OCI-LY3 (cell line): ENCODE results near the gene PPP6R2.

Experiments
- H2AFZ ChIP-seq: fragments of 200-600, 300-600 bp; shearing (Covaris generic); 2 replicates; pipeline ENCODE4 v1.6.0; 2014; ENCODE audit warnings: antibody characterized with exemption, low read depth, low read length
- H3K27ac ChIP-seq: fragments of 200-600, 300-600 bp; sonication (generic); 2 replicates; pipeline ENCODE4 v1.5.1; 2014; ENCODE audit warnings: mild to moderate bottlenecking, low read length, moderate library complexity, mixed read lengths
- H3K27me3 ChIP-seq: fragments of 200-600, 300-600 bp; sonication (generic); 2 replicates; pipeline ENCODE4 v1.6.1; 2014; ENCODE audit warnings: low read depth, low read length, mixed read lengths
- H3K36me3 ChIP-seq: fragments of 200-600, 300-600 bp; sonication (generic); replicated peaks from 2 replicates; pipeline ENCODE3; 2014; ENCODE audit warnings: low read depth, low read length, mixed read lengths
- H3K4me1 ChIP-seq: fragments of 300-600, 200-600 bp; sonication (generic); 2 replicates; pipeline ENCODE4 v1.6.1; 2014; ENCODE audit warnings: low read length, mixed read lengths
- H3K4me2 ChIP-seq: fragments of 200-600, 300-600 bp; sonication (generic); 2 replicates; pipeline ENCODE4 v1.6.1; 2014; ENCODE audit warnings: low read length, mixed read lengths
- H3K4me3 ChIP-seq: fragments of 300-600, 200-600 bp; sonication (generic); 2 replicates; pipeline ENCODE4 v1.5.1; 2014; ENCODE audit warnings: antibody characterized with exemption, mild to moderate bottlenecking, low read length, moderate library complexity
- H3K79me2 ChIP-seq: fragments of 300-600, 200-600 bp; shearing (Covaris generic); 2 replicates; pipeline ENCODE4 v1.6.1; 2014; ENCODE audit warnings: mild to moderate bottlenecking, low read length, mixed read lengths
- H3K9ac ChIP-seq: fragments of 300-600, 200-600 bp; shearing (Covaris generic); 2 replicates; pipeline ENCODE4 v1.6.0; 2014; ENCODE audit warnings: mild to moderate bottlenecking, low read length, moderate library complexity
- H3K9me3 ChIP-seq: fragments of 200-600, 300-600 bp; shearing (Covaris generic); 2 replicates; pipeline ENCODE4 v1.6.1; 2014; ENCODE audit warnings: low read length, mixed read lengths; ENCODE audit not compliant: insufficient read depth
- H4K20me1 ChIP-seq: fragments of 200-600, 300-600 bp; sonication (generic); 2 replicates; pipeline ENCODE4 v1.6.1; 2016; ENCODE audit warnings: low read length, mixed read lengths; ENCODE audit not compliant: insufficient read depth
- EZH2phosphoT487 ChIP-seq: fragments of 200-600 bp; shearing (Covaris generic); IDR thresholded peaks from 2 replicates; pipeline ENCODE4 v1.6.1; 2018; ENCODE audit warnings: antibody characterized with exemption, mixed run types, low read depth
- TF ChIP-seq, protein P1 (sequence below): fragments of 200-600, 300-600 bp; sonication (generic); IDR thresholded peaks from 2 replicates; pipeline ENCODE4 v1.5.1; 2014; ENCODE audit warnings: antibody characterized with exemption, low read length, low read depth

PPP6R2 gene

DNA sequence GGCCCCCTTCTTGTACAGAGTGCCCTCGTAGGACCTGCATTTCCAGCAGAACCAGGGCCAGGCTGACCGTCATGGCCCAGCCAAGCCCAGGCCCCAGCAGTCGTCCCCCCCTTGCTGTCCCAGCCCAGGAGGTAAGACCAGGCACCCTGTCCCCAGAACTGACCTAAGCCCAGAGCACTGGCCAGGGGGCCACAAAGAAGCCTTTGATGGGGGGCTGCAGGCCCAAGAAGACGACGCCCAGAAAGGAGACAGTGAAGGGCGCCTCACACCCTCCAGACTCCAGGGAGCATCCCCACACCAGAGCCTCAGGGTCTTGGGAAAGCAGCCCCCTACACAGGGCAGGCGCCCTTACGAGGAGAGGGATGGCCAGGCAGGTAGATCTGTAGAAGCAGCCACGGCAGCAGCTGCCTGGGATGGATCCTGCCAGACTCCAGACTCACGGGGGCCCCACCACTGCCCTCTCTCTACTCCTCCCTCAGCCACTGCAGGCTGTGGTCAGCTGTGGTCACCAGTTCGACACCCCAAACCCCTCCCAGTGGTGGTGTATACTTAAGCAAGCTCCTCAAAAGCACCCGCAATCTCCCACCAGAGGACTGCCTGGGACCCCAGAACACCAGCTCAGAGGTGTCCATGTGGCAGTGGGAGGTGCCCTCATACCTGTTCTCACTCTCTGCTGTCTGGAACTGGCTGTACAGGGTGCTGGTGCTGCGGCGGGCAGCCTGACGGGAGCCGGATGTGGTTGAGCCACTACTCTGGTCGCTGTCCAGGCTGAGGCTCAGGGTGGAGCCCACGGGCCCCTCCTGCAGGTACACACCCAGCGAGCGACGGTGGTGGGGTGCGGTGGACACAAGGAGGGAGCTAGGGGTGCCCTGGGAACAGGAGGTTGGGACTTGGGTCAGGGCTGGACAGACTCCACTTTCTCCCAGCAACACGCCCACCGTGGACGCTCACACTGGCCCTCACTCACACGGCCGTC is 104.7 kb downstream of the PPP6R2 start:
- Histone ChIP-seq H3K79me2 (no peaks in the 10 kb centered on the region), H3K27ac (no peak overlapping the region), H3K4me2 (no peak overlapping the region)

DNA sequence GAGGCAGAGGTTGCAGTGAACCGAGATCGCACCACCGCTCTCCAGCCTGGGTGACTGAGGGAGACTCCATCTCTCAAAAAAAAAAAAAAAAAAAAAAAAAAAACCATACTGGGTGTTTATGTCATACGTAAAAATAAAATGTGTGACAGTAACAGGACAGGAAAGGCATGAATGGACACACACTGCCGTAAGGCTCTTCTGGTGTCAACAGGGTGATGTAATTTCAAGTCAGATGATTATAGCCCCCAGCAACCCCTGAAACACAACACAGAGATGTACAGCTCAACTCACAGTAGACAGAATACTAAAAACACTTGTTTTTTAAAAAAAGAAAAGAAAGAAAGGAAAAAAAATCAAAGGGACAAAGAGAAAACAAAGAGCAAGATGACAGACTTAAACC is 109.5 kb downstream of the PPP6R2 start:
- peaks cover 5% of the 10 kb centered on the region for H3K36me3 ChIP-seq
- TF ChIP-seq, protein P1, sequence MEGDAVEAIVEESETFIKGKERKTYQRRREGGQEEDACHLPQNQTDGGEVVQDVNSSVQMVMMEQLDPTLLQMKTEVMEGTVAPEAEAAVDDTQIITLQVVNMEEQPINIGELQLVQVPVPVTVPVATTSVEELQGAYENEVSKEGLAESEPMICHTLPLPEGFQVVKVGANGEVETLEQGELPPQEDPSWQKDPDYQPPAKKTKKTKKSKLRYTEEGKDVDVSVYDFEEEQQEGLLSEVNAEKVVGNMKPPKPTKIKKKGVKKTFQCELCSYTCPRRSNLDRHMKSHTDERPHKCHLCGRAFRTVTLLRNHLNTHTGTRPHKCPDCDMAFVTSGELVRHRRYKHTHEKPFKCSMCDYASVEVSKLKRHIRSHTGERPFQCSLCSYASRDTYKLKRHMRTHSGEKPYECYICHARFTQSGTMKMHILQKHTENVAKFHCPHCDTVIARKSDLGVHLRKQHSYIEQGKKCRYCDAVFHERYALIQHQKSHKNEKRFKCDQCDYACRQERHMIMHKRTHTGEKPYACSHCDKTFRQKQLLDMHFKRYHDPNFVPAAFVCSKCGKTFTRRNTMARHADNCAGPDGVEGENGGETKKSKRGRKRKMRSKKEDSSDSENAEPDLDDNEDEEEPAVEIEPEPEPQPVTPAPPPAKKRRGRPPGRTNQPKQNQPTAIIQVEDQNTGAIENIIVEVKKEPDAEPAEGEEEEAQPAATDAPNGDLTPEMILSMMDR: no peak
- no peak for TF ChIP-seq EZH2phosphoT487
- no peaks in the 10 kb centered on the region for H4K20me1 ChIP-seq

More for the DNA sequence above, 104.7 kb downstream of the PPP6R2 start:
- Histone ChIP-seq H2AFZ (no peak overlapping the region), H3K27me3 (no peaks in the 10 kb centered on the region), H3K9ac (no peak overlapping the region), H3K4me1 (no peaks in the 10 kb centered on the region), H3K4me3 (no peak overlapping the region), H3K9me3 (no peaks in the 10 kb centered on the region), H4K20me1 (no peaks in the 10 kb centered on the region), H3K36me3 (peaks cover 3% of the 10 kb centered on the region)
- TF ChIP-seq EZH2phosphoT487: no peak
- TF ChIP-seq, protein P1: no peak

DNA sequence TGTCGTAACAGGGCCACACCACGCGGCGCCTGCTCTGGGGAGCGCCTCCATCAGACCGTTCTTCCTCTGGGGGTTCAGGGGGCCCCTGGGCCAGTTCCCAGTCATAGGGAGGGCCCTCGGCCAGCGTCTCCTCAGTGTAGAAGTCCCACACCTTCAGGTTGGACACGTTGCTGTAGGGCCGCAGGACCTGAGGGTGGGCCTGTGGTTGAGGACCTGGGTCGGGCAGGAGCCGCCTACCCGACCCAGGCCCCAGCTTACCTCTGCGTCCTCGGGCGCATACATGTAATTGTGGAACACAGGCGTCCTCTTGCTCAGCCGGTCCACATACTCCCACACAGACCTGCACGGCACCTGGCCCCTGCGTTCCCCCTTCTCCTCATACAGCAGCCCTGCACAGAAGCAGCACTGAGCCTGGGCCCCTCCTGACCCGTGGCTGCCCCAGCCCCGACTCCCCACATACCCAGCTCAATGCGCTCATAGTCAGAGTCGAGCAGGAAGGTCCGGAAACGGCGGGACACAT is 111.5 kb downstream of the PPP6R2 start:
- TF ChIP-seq, protein P1: no peak
- no peak for TF ChIP-seq EZH2phosphoT487
- H3K36me3 ChIP-seq: peaks cover 5% of the 10 kb centered on the region
- no peak overlapping the region for H3K4me3 ChIP-seq

More for the DNA sequence above, 109.5 kb downstream of the PPP6R2 start:
- Histone ChIP-seq H3K9ac (no peak overlapping the region), H3K27ac (no peak overlapping the region), H3K4me3 (no peak overlapping the region), H3K79me2 (no peaks in the 10 kb centered on the region), H3K27me3 (no peaks in the 10 kb centered on the region), H2AFZ (no peak overlapping the region), H3K9me3 (no peaks in the 10 kb centered on the region), H3K4me1 (no peaks in the 10 kb centered on the region; the same call in 1 of the 2 replicates), H3K4me2 (no peak overlapping the region)

DNA sequence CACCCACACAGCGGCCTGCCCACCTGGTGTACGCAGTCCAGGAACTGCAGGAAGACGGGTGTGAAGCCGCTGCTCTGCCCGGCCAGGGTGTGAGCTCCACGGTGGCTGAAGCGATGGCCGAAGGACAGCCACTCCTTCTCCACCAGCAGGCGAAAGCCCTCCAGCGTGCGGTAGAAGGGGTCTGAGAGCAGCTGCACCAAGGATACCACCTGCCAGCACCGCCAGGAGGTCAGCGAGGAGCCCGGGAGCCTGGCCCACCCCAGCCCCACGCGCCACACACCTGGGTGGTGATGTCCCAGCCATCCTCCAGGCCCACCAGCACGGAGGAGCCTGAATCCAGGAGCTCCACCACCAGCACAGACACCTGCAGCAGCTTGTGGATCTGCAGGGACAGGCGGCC is 112.1 kb downstream of the PPP6R2 start:
- H3K79me2 ChIP-seq: no peaks in the 10 kb centered on the region
- TF ChIP-seq, protein P1: no peak
- no peak for TF ChIP-seq EZH2phosphoT487
- H3K4me3 ChIP-seq: no peak overlapping the region
- no peaks in the 10 kb centered on the region for H3K9me3 ChIP-seq
- no peaks in the 10 kb centered on the region for H3K27me3 ChIP-seq
- H3K4me1 ChIP-seq: no peaks in the 10 kb centered on the region; the same call in 1 of the 2 replicates
- no peak overlapping the region for H2AFZ ChIP-seq
- no peak overlapping the region for H3K27ac ChIP-seq
- H3K9ac ChIP-seq: no peak overlapping the region
- H4K20me1 ChIP-seq: no peaks in the 10 kb centered on the region
- H3K36me3 ChIP-seq: peaks cover 5% of the 10 kb centered on the region
- H3K4me2 ChIP-seq: no peak overlapping the region

More for the DNA sequence above, 111.5 kb downstream of the PPP6R2 start:
- Histone ChIP-seq H3K79me2 (no peaks in the 10 kb centered on the region), H2AFZ (no peak overlapping the region), H3K27me3 (no peaks in the 10 kb centered on the region), H3K27ac (no peak overlapping the region), H3K9ac (no peak overlapping the region), H3K9me3 (no peaks in the 10 kb centered on the region), H3K4me1 (no peaks in the 10 kb centered on the region; the same call in 1 of the 2 replicates), H3K4me2 (no peak overlapping the region), H4K20me1 (no peaks in the 10 kb centered on the region)
